GM23338 (cell line): Measurements from ENCODE around the gene EIF4A3.

Source experiments
- CREB1 ChIP-seq: fragments of 250-450 bp; sonication (Bioruptor Pico); IDR thresholded peaks from 2 replicates; pipeline ENCODE4 v1.5.0; 2020; ENCODE audit warnings: low read depth, mild to moderate bottlenecking, moderate library complexity
- EZH2 ChIP-seq: fragments of 200-600 bp; sonication (generic); IDR thresholded peaks from one replicate; pipeline ENCODE4 v1.8.0; 2017; ENCODE audit warnings: antibody characterized with exemption, mild to moderate bottlenecking, low read depth; ENCODE audit not compliant: unreplicated experiment
- EZH2phosphoT487 ChIP-seq: fragments of 200-600 bp; sonication (generic); IDR thresholded peaks from one replicate; pipeline ENCODE4 v1.8.1; 2018; ENCODE audit warnings: antibody characterized with exemption; ENCODE audit not compliant: unreplicated experiment
- REST ChIP-seq: IDR thresholded peaks from one replicate; pipeline ENCODE4 v1.6.1; 2018; ENCODE audit warnings: antibody characterized with exemption; ENCODE audit not compliant: unreplicated experiment
- TF ChIP-seq, protein P1 (sequence below), 2 experiments: fragments of 200-600 bp in 1 of 2; sonication (generic) in 1 of 2; conservative IDR thresholded peaks; 2 replicates each; pipeline versions ENCODE4 v1.5.1 to v1.6.1; 2016 to 2017; ENCODE audit warnings: antibody characterized with exemption in 2 of 2, low read depth in 2 of 2, mild to moderate bottlenecking in 2 of 2, moderate library complexity in 1 of 2

DNA sequence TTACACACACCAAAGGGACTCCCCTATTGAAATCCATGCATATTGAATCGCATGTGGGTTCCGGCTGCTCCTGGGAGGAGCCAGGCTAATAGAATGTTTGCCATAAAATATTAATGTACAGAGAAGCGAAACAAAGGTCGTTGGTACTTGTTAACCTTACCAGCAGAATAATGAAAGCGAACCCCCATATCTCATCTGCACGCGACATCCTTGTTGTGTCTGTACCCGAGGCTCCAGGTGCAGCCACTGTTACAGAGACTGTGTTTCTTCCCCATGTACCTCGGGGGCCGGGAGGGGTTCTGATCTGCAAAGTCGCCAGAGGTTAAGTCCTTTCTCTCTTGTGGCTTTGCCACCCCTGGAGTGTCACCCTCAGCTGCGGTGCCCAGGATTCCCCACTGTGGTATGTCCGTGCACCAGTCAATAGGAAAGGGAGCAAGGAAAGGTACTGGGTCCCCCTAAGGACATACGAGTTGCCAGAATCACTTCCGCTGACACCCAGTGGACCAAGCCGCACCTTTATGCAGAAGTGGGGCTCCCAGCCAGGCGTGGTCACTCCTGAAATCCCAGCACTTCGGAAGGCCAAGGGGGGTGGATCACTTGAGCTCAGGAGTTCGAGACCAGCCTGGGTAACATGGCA, 43.4 kb downstream of the EIF4A3 start:
- TF ChIP-seq, protein P1, sequence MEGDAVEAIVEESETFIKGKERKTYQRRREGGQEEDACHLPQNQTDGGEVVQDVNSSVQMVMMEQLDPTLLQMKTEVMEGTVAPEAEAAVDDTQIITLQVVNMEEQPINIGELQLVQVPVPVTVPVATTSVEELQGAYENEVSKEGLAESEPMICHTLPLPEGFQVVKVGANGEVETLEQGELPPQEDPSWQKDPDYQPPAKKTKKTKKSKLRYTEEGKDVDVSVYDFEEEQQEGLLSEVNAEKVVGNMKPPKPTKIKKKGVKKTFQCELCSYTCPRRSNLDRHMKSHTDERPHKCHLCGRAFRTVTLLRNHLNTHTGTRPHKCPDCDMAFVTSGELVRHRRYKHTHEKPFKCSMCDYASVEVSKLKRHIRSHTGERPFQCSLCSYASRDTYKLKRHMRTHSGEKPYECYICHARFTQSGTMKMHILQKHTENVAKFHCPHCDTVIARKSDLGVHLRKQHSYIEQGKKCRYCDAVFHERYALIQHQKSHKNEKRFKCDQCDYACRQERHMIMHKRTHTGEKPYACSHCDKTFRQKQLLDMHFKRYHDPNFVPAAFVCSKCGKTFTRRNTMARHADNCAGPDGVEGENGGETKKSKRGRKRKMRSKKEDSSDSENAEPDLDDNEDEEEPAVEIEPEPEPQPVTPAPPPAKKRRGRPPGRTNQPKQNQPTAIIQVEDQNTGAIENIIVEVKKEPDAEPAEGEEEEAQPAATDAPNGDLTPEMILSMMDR (conservative IDR thresholded peaks at IDR 0.05; ENCODE audit: low read depth in 2 of 2) = no peak
- TF ChIP-seq REST (no peak), EZH2 (no peak), CREB1 (CRISPR knock-in tag) (no peak), EZH2phosphoT487 (no peak)
